K562 (cell line): ENCODE measurements around the gene SAP25. TPM values are rescaled to one million over a fixed set of nuclear protein-coding genes. Genes with fewer than 3 reads are reported as not detected.

ENCODE experiments used
- ATF3 ChIP-seq, 2 experiments: fragments of 450-650 bp in 1 of 2; sonication (generic) in 1 of 2; formaldehyde crosslinking in 1 of 2; IDR thresholded peaks in 1 of 2; conservative IDR thresholded peaks in 1 of 2; 2 replicates each; pipeline versions ENCODE4 v1.6.1 to v1.8.1; 2016 to 2023; ENCODE audit warnings: mild to moderate bottlenecking in 2 of 2, moderate library complexity in 2 of 2, inconsistent platforms in 1 of 2, missing genetic modification reagents in 1 of 2
- BRD9 ChIP-seq: fragments of 450-650 bp; IDR thresholded peaks from 2 replicates; pipeline ENCODE4 v1.6.1; 2018; ENCODE audit warnings: low read depth; ENCODE audit not compliant: partially characterized antibody
- BRF1 ChIP-seq: IDR thresholded peaks from 3 replicates; pipeline ENCODE4 v1.6.1; 2011; ENCODE audit warnings: borderline replicate concordance, mild to moderate bottlenecking; ENCODE audit not compliant: insufficient read length; ENCODE audit errors: extremely low read depth
- CBFA2T2 ChIP-seq: fragments of 450-650 bp; conservative IDR thresholded peaks from 2 replicates; pipeline ENCODE4 v1.6.1; 2017; ENCODE audit warnings: mild to moderate bottlenecking
- DIDO1 ChIP-seq: fragments of 450-650 bp; IDR thresholded peaks from 2 replicates; pipeline ENCODE4 v1.6.1; 2016; ENCODE audit warnings: low read depth, missing biosample characterization, missing genetic modification characterization
- MGA ChIP-seq: fragments of 450-650 bp; IDR thresholded peaks from 2 replicates; pipeline ENCODE4 v1.6.1; 2016; ENCODE audit warnings: mild to moderate bottlenecking, moderate library complexity
- MXI1 ChIP-seq: IDR thresholded peaks from 2 replicates; pipeline ENCODE4 v1.6.1; 2011; ENCODE audit warnings: low read depth, mild to moderate bottlenecking, improper control_type of control experiment, low read length
- RNF2 ChIP-seq: sonication (generic); IDR thresholded peaks from 2 replicates; pipeline ENCODE4 v1.6.1; 2016
- STAG1 ChIP-seq: sonication (generic); formaldehyde crosslinking; IDR thresholded peaks from 2 replicates; pipeline ENCODE4 v1.5.0; 2020; ENCODE audit warnings: missing genetic modification reagents, borderline replicate concordance
- TAL1 ChIP-seq: fragments of 450-650 bp; IDR thresholded peaks from 2 replicates; pipeline ENCODE4 v1.6.1; 2016; ENCODE audit warnings: mild to moderate bottlenecking
- ZFP30 ChIP-seq: fragments of 250-450 bp; sonication (Bioruptor Pico); IDR thresholded peaks from 2 replicates; pipeline ENCODE4 v1.8.0; 2022; ENCODE audit warnings: moderate library complexity, mild to moderate bottlenecking, inconsistent platforms, borderline replicate concordance
- ZNF274 ChIP-seq: IDR thresholded peaks from 2 replicates; pipeline ENCODE4 v1.6.1; 2011; ENCODE audit warnings: low read depth, mild to moderate bottlenecking, low read length, moderate library complexity, borderline replicate concordance
- ZNF282 ChIP-seq: sonication (generic); formaldehyde crosslinking; IDR thresholded peaks from 2 replicates; pipeline ENCODE4 v1.8.1; 2023; ENCODE audit warnings: missing genetic modification reagents
- ZNF561 ChIP-seq: fragments of 450-650 bp; formaldehyde crosslinking; conservative IDR thresholded peaks from 2 replicates; pipeline ENCODE4 v1.4.0; 2020; ENCODE audit warnings: mild to moderate bottlenecking, moderate library complexity
- ZNF830 ChIP-seq: fragments of 250-450 bp; sonication (Bioruptor Pico); IDR thresholded peaks from 2 replicates; pipeline ENCODE4 v1.5.0; 2021; ENCODE audit warnings: mild to moderate bottlenecking
- polyA plus RNA-seq, 8 experiments: library from polyadenylated mRNA; depleted of rRNA in 4 of 8; stranded (reverse) in 5 of 8; unstranded in 3 of 8; fragments of >200 nt; fragmentation: Nextera tagmentation in 2 of 8; fragmentation: Illumina TruSeq in 1 of 8; extraction: Ambion mirVana in 2 of 8; extraction: Trizol in 1 of 8; gene quantifications; 2 replicates each; pipeline versions ENCODE4 v1.2.1 to v1.2.3, GENCODE V29; 2011 to 2014; ENCODE audit warnings: inconsistent platforms in 1 of 8, missing spikeins in 1 of 8
- total RNA-seq, 7 experiments: library from RNA; depleted of rRNA in 6 of 7; stranded (reverse); fragments of >200 nt in 6 of 7; fragmentation: Illumina TruSeq in 2 of 7; extraction: Trizol in 2 of 7; gene quantifications; 2 replicates each; pipeline versions ENCODE4 v1.2.1 to v1.2.3, GENCODE V29; 2011 to 2021; ENCODE audit warnings: low replicate concordance in 1 of 7

SAP25 gene
- total and polyA plus RNA-seq, 9 of the 15 experiments (the other 6 are each of a cell fraction or from before 2014, with no cell fraction given): 0.13 to 5.3 (median 0.78) TPM; not detected in 1

- TF ChIP-seq MGA (peak; percentile 95), MXI1 (peak; percentile 85), RNF2 (peak; percentile 62; the same call in 1 of the 2 replicates), ATF3 (IDR thresholded peaks at IDR 0.05) (peak; percentile 87), ATF3 (CRISPR knock-in tag; conservative IDR thresholded peaks at IDR 0.05) (no peak; the same call in 1 of the 2 replicates), BRD9 (peak; percentile 12), ZFP30 (no peak), DIDO1 (peak; percentile 32; the same call in 1 of the 2 replicates), ZNF282 (CRISPR knock-in tag) (no peak), CBFA2T2 (no peak), TAL1 (no peak), ZNF830 (no peak), ZNF561 (CRISPR knock-in tag) (no peak; the same call in 1 of the 2 replicates), BRF1 (no peak), STAG1 (CRISPR knock-in tag) (no peak), ZNF274 (no peak)
Observed at GRCh38 chr7:100538654-100539435, 34.9 kb downstream of the SAP25 start, which contains the start of gene AGFG2 (continued).
